CD14-positive monocyte (primary cell): ENCODE results near the gene CDK6. TPM values are rescaled to one million over a fixed set of nuclear protein-coding genes. Genes with fewer than 3 reads are reported as not detected.

Source experiments
- DNase-seq, 3 donors: peaks; one replicate each; pipeline ENCODE4 v3.0.0-alpha.2; 2011 to 2022
- H2AFZ ChIP-seq: 2 replicates; pipeline ENCODE4 v1.6.0; 2012; ENCODE audit warnings: mild to moderate bottlenecking, low read depth, low read length, inconsistent platforms; ENCODE audit not compliant: insufficient read depth, poor library complexity, severe bottlenecking
- H3K27ac ChIP-seq, 2 donors: 1 replicate in 1 of 2; 2 replicates in 1 of 2; pipeline ENCODE4 v1.5.1; 2012 to 2013; ENCODE audit warnings: low read length in 2 of 2, control low read depth in 1 of 2, inconsistent platforms in 1 of 2, low read depth in 1 of 2, mild to moderate bottlenecking in 1 of 2
- H3K27me3 ChIP-seq, 2 donors: one replicate each; pipeline versions ENCODE4 v1.6.0 to v1.6.1; 2011 to 2013; ENCODE audit warnings: low read length in 2 of 2; ENCODE audit not compliant: control insufficient read depth in 2 of 2, insufficient read depth in 2 of 2
- H3K36me3 ChIP-seq, 2 donors: replicated peaks in 1 of 2; 1 replicate in 1 of 2; 2 replicates in 1 of 2; pipeline versions ENCODE4 v1.5.1 to v1.6.1; 2012 to 2013; ENCODE audit warnings: low read length in 2 of 2, control low read depth in 1 of 2, inconsistent platforms in 1 of 2, mild to moderate bottlenecking in 1 of 2; ENCODE audit not compliant: insufficient read depth in 2 of 2, control insufficient read depth in 1 of 2
- H3K4me1 ChIP-seq, 2 donors: 1 replicate in 1 of 2; 2 replicates in 1 of 2; pipeline versions ENCODE4 v1.5.1 to v1.6.1; 2012 to 2013; ENCODE audit warnings: low read length in 2 of 2, control low read depth in 1 of 2, inconsistent platforms in 1 of 2, mild to moderate bottlenecking in 1 of 2, moderate library complexity in 1 of 2; ENCODE audit not compliant: insufficient read depth in 2 of 2, control insufficient read depth in 1 of 2
- H3K4me2 ChIP-seq: replicated peaks from 2 replicates; pipeline ENCODE3; 2012; ENCODE audit warnings: low read length, moderate library complexity, mild to moderate bottlenecking; ENCODE audit not compliant: poor library complexity, severe bottlenecking; ENCODE audit errors: extremely low read depth
- H3K4me3 ChIP-seq, 3 experiments: fragments of 200-600 bp in 1 of 3; sonication (generic) in 1 of 3; replicated peaks in 1 of 3; 1 replicate in 2 of 3; 2 replicates in 1 of 3; pipeline ENCODE4 v1.5.1; 2011 to 2013; ENCODE audit warnings: low read length in 3 of 3, mild to moderate bottlenecking in 3 of 3, control low read depth in 2 of 3, low read depth in 2 of 3, inconsistent platforms in 1 of 3, moderate library complexity in 1 of 3
- H3K79me2 ChIP-seq: 2 replicates; pipeline ENCODE4 v1.6.0; 2012; ENCODE audit warnings: mild to moderate bottlenecking, control low read depth, inconsistent platforms, low read length, moderate library complexity; ENCODE audit not compliant: insufficient read depth
- H3K9ac ChIP-seq: 2 replicates; pipeline ENCODE4 v1.6.0; 2017; ENCODE audit warnings: low read length, mild to moderate bottlenecking; ENCODE audit not compliant: insufficient read depth, poor library complexity, severe bottlenecking
- H3K9me3 ChIP-seq, 2 donors: replicated peaks in 1 of 2; 1 replicate in 1 of 2; 2 replicates in 1 of 2; pipeline versions ENCODE4 v1.5.1 to v1.6.1; 2012 to 2013; ENCODE audit warnings: low read length in 2 of 2, control low read depth in 1 of 2; ENCODE audit not compliant: control insufficient read depth in 1 of 2, insufficient read depth in 1 of 2
- H4K20me1 ChIP-seq: 2 replicates; pipeline ENCODE4 v1.6.0; 2012; ENCODE audit warnings: mild to moderate bottlenecking, low read length, control low read depth, moderate library complexity; ENCODE audit not compliant: insufficient read depth
- H3K27ac Mint-ChIP-seq, 7 donors: one replicate each; pipeline ENCODE4 v1.8.0; 2020; ENCODE audit warnings: mild to moderate bottlenecking in 7 of 7, mixed read lengths in 7 of 7, moderate library complexity in 6 of 7, inconsistent platforms in 2 of 7
- H3K27me3 Mint-ChIP-seq, 3 donors: one replicate each; pipeline ENCODE4 v1.8.0; 2021 to 2022; ENCODE audit warnings: low read depth in 3 of 3, mild to moderate bottlenecking in 3 of 3, mixed read lengths in 3 of 3, moderate library complexity in 3 of 3, inconsistent platforms in 1 of 3
- H3K36me3 Mint-ChIP-seq, 2 donors: one replicate each; pipeline ENCODE4 v1.8.0; 2020; ENCODE audit warnings: mixed read lengths in 2 of 2, inconsistent platforms in 1 of 2, mild to moderate bottlenecking in 1 of 2
- H3K4me1 Mint-ChIP-seq: one replicate; pipeline ENCODE4 v1.8.0; 2020; ENCODE audit warnings: mild to moderate bottlenecking, mixed read lengths
- H3K4me3 Mint-ChIP-seq, 2 donors: one replicate each; pipeline ENCODE4 v1.8.0; 2020; ENCODE audit warnings: mild to moderate bottlenecking in 2 of 2, mixed read lengths in 2 of 2, moderate library complexity in 1 of 2
- H3K9me3 Mint-ChIP-seq, 7 donors: one replicate each; pipeline ENCODE4 v1.8.0; 2020 to 2022; ENCODE audit warnings: mixed read lengths in 7 of 7, mild to moderate bottlenecking in 6 of 7, moderate library complexity in 6 of 7, inconsistent platforms in 2 of 7
- CTCF ChIP-seq: fragments of 200-600 bp; IDR thresholded peaks from one replicate; pipeline ENCODE4 v1.8.0; 2022; ENCODE audit warnings: antibody characterized with exemption, mild to moderate bottlenecking
- WGBS: methylation state at CpG from one replicate; pipeline ENCODE4 v1.1.5; 2013; ENCODE audit warnings: missing lambda C conversion rate; ENCODE audit not compliant: insufficient coverage; 5-methylcytosine and 5-hydroxymethylcytosine counted together
- intact Hi-C, 2 donors: fragments of 100-400 bp; cut with micrococcal nuclease; formaldehyde crosslinking; loops; one replicate each; pipeline versions ENCODE4 v1.15.0 to v1.15.1; 2023
- polyA plus RNA-seq, 3 donors: library from polyadenylated mRNA; depleted of rRNA in 1 of 3; unstranded in 2 of 3; stranded (reverse) in 1 of 3; fragments of 300-500 nt in 2 of 3; fragments of >200 nt in 1 of 3; fragmentation: Illumina TruSeq in 2 of 3; gene quantifications; 1 replicate in 2 of 3; 2 replicates in 1 of 3; pipeline ENCODE4 v1.2.3, GENCODE V29; 2012 to 2021

The CDK6 gene
- polyA plus RNA-seq, 3 donors: 3.4 to 4.3 (median 3.8) TPM

GRCh38 chr7:92762851-92763250 is 73.5 kb downstream of the CDK6 start:
- WGBS: no CpG with 5 or more reads among the region's 3 CpGs
- Mint-ChIP-seq H3K27ac (no peak overlapping the region), H3K36me3 (no peaks in the 10 kb centered on the region), H3K9me3 (no peaks in the 10 kb centered on the region), H3K4me1 (peaks cover 33% of the 10 kb centered on the region), H3K27me3 (peaks cover 0 to 2% (median 0%) of the 10 kb centered on the region in 3 donors), H3K4me3 (no peak overlapping the region)
- Histone ChIP-seq H3K9ac (no peak overlapping the region), H2AFZ (no peak overlapping the region), H3K4me2 (no peak overlapping the region), H3K27ac (no peak overlapping the region), H3K27me3 (no peaks in the 10 kb centered on the region), H3K36me3 (no peaks in the 10 kb centered on the region), H3K4me3 (no peak overlapping the region), H3K79me2 (peaks cover 17% of the 10 kb centered on the region), H4K20me1 (no peaks in the 10 kb centered on the region), H3K9me3 (no peaks in the 10 kb centered on the region), H3K4me1 (peaks cover 2 to 15% of the 10 kb centered on the region in 2 donors)
- TF ChIP-seq CTCF: no peak
- no peak for DNase-seq
- intact Hi-C loops: no loop called here

GRCh38 chr7:92761391-92762097 is 74.8 kb downstream of the CDK6 start:
- no peak for TF ChIP-seq CTCF
- H4K20me1 ChIP-seq: no peaks in the 10 kb centered on the region
- H3K36me3 ChIP-seq: no peaks in the 10 kb centered on the region
- Mint-ChIP-seq H3K27me3 (peaks cover 0 to 2% (median 0%) of the 10 kb centered on the region in 3 donors), H3K4me3 (no peak overlapping the region), H3K27ac (peak overlapping the region in 1 of 7 donors; percentile 26), H3K4me1 (peaks cover 31% of the 10 kb centered on the region), H3K9me3 (peaks cover 0 to 6% (median 0%) of the 10 kb centered on the region in 7 donors), H3K36me3 (peaks cover 0 to 3% of the 10 kb centered on the region in 2 donors)
- peaks cover 17% of the 10 kb centered on the region for H3K79me2 ChIP-seq
- no peak overlapping the region for H3K4me2 ChIP-seq
- intact Hi-C loops: no loop called here
- no peak overlapping the region for H3K4me3 ChIP-seq
- no peaks in the 10 kb centered on the region for H3K9me3 ChIP-seq
- no peak overlapping the region for H3K27ac ChIP-seq
- no peak overlapping the region for H3K9ac ChIP-seq
- H2AFZ ChIP-seq: no peak overlapping the region
- DNase-seq: no peak
- H3K27me3 ChIP-seq: no peaks in the 10 kb centered on the region
- peaks cover 6 to 28% of the 10 kb centered on the region in 2 donors for H3K4me1 ChIP-seq
